K562 (cell line): ENCODE results near the gene PHKB. TPM values are rescaled to one million over a fixed set of nuclear protein-coding genes. Genes with fewer than 3 reads are reported as not detected.

Source experiments
- ATAC-seq: fragments of 200-7000 bp; cut with Tn5 transposase; 3 replicates; pipeline ENCODE4 v1.9.1; 2020; ENCODE audit warnings: moderate library complexity
- BruUV-seq: library from RNA; stranded (reverse); fragments of 400-500 nt; replicated peaks from 2 replicates; lab custom pipeline; 2021; lab: Mats Ljungman, UMichigan
- CTCF ChIA-PET: fragments of 300-600 bp; formaldehyde crosslinking; extraction: SDS; loops from one replicate; lab custom pipeline; 2021; ENCODE audit warnings: low intra/inter-chr PET ratio; lab: Yijun Ruan, JAX
- POLR2A ChIA-PET: fragments of 300-600, 350-650 bp; sonication (Branson Sonifier 250); formaldehyde crosslinking; extraction: SDS; loops from one replicate; lab custom pipeline; 2021; ENCODE audit warnings: antibody characterized with exemption, inconsistent platforms; lab: Yijun Ruan, JAX
- DNase-seq, 4 experiments: peaks; one replicate each; pipeline versions ENCODE4 v3.0.0 to v3.0.0-alpha.2; 2011 to 2018; ENCODE audit warnings: low spot score in 3 of 4, mixed read lengths in 3 of 4; ENCODE audit errors: extremely low read depth in 1 of 4
- FAIRE-seq: peaks from 2 replicates; lab custom pipeline; 2011; peaks lifted over from hg19 to GRCh38; lab: Jason Lieb, UNC
- H2AFZ ChIP-seq: 2 replicates; pipeline ENCODE4 v1.6.0; 2011; ENCODE audit warnings: low read depth, low read length, control low read depth, inconsistent platforms
- H3K27ac ChIP-seq: fragments of 200-600 bp; 3 replicates; pipeline ENCODE4 v1.8.0; 2011; ENCODE audit warnings: low read depth, mild to moderate bottlenecking, control low read depth, inconsistent platforms, low read length, moderate library complexity, mixed read lengths; ENCODE audit errors: extremely low read depth
- H3K27me3 ChIP-seq, 2 experiments: fragments of 300-600 bp in 1 of 2; 2 replicates in 1 of 2; 3 replicates in 1 of 2; pipeline versions ENCODE4 v1.6.0 to v1.8.0; 2011; ENCODE audit warnings: inconsistent platforms in 2 of 2, low read length in 2 of 2, mild to moderate bottlenecking in 1 of 2, mixed read lengths in 1 of 2, moderate library complexity in 1 of 2; ENCODE audit not compliant: control insufficient read depth in 2 of 2, insufficient read depth in 2 of 2
- H3K36me3 ChIP-seq: fragments of 300-600 bp; 3 replicates; pipeline ENCODE4 v1.8.0; 2011; ENCODE audit warnings: mild to moderate bottlenecking, low read length, inconsistent platforms; ENCODE audit not compliant: control insufficient read depth, insufficient read depth
- H3K4me1 ChIP-seq, 2 experiments: fragments of 200-600 bp in 1 of 2; replicated peaks in 1 of 2; 2 replicates in 1 of 2; 3 replicates in 1 of 2; pipeline versions ENCODE4 v1.5.1 to v1.8.0; 2011; ENCODE audit warnings: inconsistent platforms in 2 of 2, low read length in 2 of 2, mild to moderate bottlenecking in 1 of 2, mixed read lengths in 1 of 2, moderate library complexity in 1 of 2; ENCODE audit not compliant: control insufficient read depth in 2 of 2, insufficient read depth in 2 of 2
- H3K4me2 ChIP-seq: 2 replicates; pipeline ENCODE4 v1.6.1; 2011; ENCODE audit warnings: low read length, control low read depth, inconsistent platforms, mixed read lengths; ENCODE audit not compliant: insufficient read depth
- H3K4me3 ChIP-seq: fragments of 200-600 bp; sonication (generic), shearing (Covaris generic); 2 replicates; pipeline ENCODE4 v1.5.1; 2016; ENCODE audit warnings: control low read depth, inconsistent platforms
- H3K79me2 ChIP-seq: fragments of 200-600 bp; 3 replicates; pipeline ENCODE4 v1.8.0; 2011; ENCODE audit warnings: low read length, inconsistent platforms; ENCODE audit not compliant: control insufficient read depth, insufficient read depth
- H3K9ac ChIP-seq, 2 experiments: 2 replicates each; pipeline versions ENCODE4 v1.6.0 to v1.6.1; 2011; ENCODE audit warnings: low read depth in 2 of 2, low read length in 2 of 2, control low read depth in 1 of 2, inconsistent platforms in 1 of 2, mild to moderate bottlenecking in 1 of 2, mixed read lengths in 1 of 2; ENCODE audit not compliant: insufficient read depth in 1 of 2
- H3K9me1 ChIP-seq: one replicate; pipeline ENCODE4 v1.6.0; 2011; ENCODE audit warnings: inconsistent platforms, mild to moderate bottlenecking, low read length, moderate library complexity; ENCODE audit not compliant: control insufficient read depth, insufficient read depth
- H3K9me3 ChIP-seq: replicated peaks from 2 replicates; pipeline ENCODE4 v1.5.1; 2011; ENCODE audit warnings: low read depth, low read length, inconsistent platforms; ENCODE audit not compliant: control insufficient read depth, insufficient read depth
- H4K20me1 ChIP-seq: replicated peaks from 2 replicates; pipeline ENCODE4 v1.6.1; 2011; ENCODE audit warnings: low read length, inconsistent platforms, mixed read lengths; ENCODE audit not compliant: control insufficient read depth, insufficient read depth
- COPS2 ChIP-seq: fragments of 450-650 bp; conservative IDR thresholded peaks from 2 replicates; pipeline ENCODE4 v1.6.1; 2016; ENCODE audit warnings: mild to moderate bottlenecking, moderate library complexity
- FOXM1 ChIP-seq, 2 experiments: fragments of 450-650 bp in 1 of 2; sonication (generic) in 1 of 2; formaldehyde crosslinking in 1 of 2; IDR thresholded peaks; 2 replicates each; pipeline versions ENCODE4 v1.6.1 to v1.9.0; 2017 to 2022; ENCODE audit warnings: low read depth in 2 of 2, mild to moderate bottlenecking in 2 of 2, missing genetic modification reagents in 1 of 2, moderate library complexity in 1 of 2
- HSF4 ChIP-seq: fragments of 250-450 bp; sonication (Bioruptor Pico); IDR thresholded peaks from 2 replicates; pipeline ENCODE4 v2.1.2; 2022; ENCODE audit warnings: mild to moderate bottlenecking, moderate library complexity, borderline replicate concordance
- JUNB ChIP-seq: fragments of 450-650 bp; formaldehyde crosslinking; conservative IDR thresholded peaks from 2 replicates; pipeline ENCODE4 v1.4.0; 2020; ENCODE audit warnings: mild to moderate bottlenecking
- L3MBTL2 ChIP-seq: fragments of 450-650 bp; IDR thresholded peaks from 2 replicates; pipeline ENCODE4 v1.6.1; 2016; ENCODE audit warnings: mild to moderate bottlenecking, moderate library complexity
- MEIS2 ChIP-seq: fragments of 450-650 bp; IDR thresholded peaks from 2 replicates; pipeline ENCODE4 v1.6.1; 2014; ENCODE audit warnings: mild to moderate bottlenecking; ENCODE audit not compliant: partially characterized antibody
- MTA1 ChIP-seq: fragments of 450-650 bp; IDR thresholded peaks from 2 replicates; pipeline ENCODE4 v1.6.1; 2017; ENCODE audit warnings: borderline replicate concordance
- NCOR1 ChIP-seq: fragments of 450-650 bp; IDR thresholded peaks from 2 replicates; pipeline ENCODE4 v1.6.1; 2016; ENCODE audit warnings: mild to moderate bottlenecking, moderate library complexity
- NUFIP1 ChIP-seq: fragments of 450-650 bp; IDR thresholded peaks from 2 replicates; pipeline ENCODE4 v1.6.1; 2018; ENCODE audit not compliant: partially characterized antibody
- PURB ChIP-seq: sonication (generic); formaldehyde crosslinking; IDR thresholded peaks from 2 replicates; pipeline ENCODE4 v1.9.0; 2021; ENCODE audit warnings: low read depth, mild to moderate bottlenecking, missing genetic modification reagents
- STAG1 ChIP-seq: sonication (generic); formaldehyde crosslinking; IDR thresholded peaks from 2 replicates; pipeline ENCODE4 v1.5.0; 2020; ENCODE audit warnings: missing genetic modification reagents, borderline replicate concordance
- TAF15 ChIP-seq: fragments of 200-400 bp; formaldehyde crosslinking; IDR thresholded peaks from 2 replicates; pipeline ENCODE4 v1.6.1; 2017; ENCODE audit warnings: mild to moderate bottlenecking, low read depth, low read length, moderate library complexity
- TAF9B ChIP-seq: fragments of 450-650 bp; IDR thresholded peaks from 2 replicates; pipeline ENCODE4 v1.6.1; 2018; ENCODE audit warnings: mild to moderate bottlenecking; ENCODE audit not compliant: partially characterized antibody
- ZNF586 ChIP-seq: fragments of 450-650 bp; formaldehyde crosslinking; conservative IDR thresholded peaks from 2 replicates; pipeline ENCODE4 v1.4.0; 2020; ENCODE audit warnings: mild to moderate bottlenecking, moderate library complexity
- ZNF589 ChIP-seq: fragments of 200-800 bp; sonication (Bioruptor generic); IDR thresholded peaks from 2 replicates; pipeline ENCODE4 v1.6.1; 2016; ENCODE audit warnings: low read depth, missing genetic modification characterization, missing compliant biosample characterization
- WGBS: fragments of 100-300 bp; shearing (Covaris generic); methylation state at CpG from one replicate; pipeline ENCODE4 v1.1.6; 2016; ENCODE audit warnings: low coverage, mixed read lengths; ENCODE audit not compliant: insufficient coverage; ENCODE audit errors: missing lambda C conversion rate; 5-methylcytosine and 5-hydroxymethylcytosine counted together
- in situ Hi-C: fragments of 300-500 bp; cut with MboI; formaldehyde crosslinking; loops from 4 replicates; pipeline ENCODE4 v1.15.0; 2018; ENCODE audit warnings: inconsistent platforms, mixed read lengths
- intact Hi-C: fragments of 100-400 bp; cut with micrococcal nuclease; formaldehyde crosslinking; loops from 2 replicates; pipeline ENCODE4 v1.14.2; 2022
- polyA plus RNA-seq, 8 experiments: library from polyadenylated mRNA; depleted of rRNA in 4 of 8; stranded (reverse) in 5 of 8; unstranded in 3 of 8; fragments of >200 nt; fragmentation: Nextera tagmentation in 2 of 8; fragmentation: Illumina TruSeq in 1 of 8; extraction: Ambion mirVana in 2 of 8; extraction: Trizol in 1 of 8; gene quantifications; 2 replicates each; pipeline versions ENCODE4 v1.2.1 to v1.2.3, GENCODE V29; 2011 to 2014; ENCODE audit warnings: inconsistent platforms in 1 of 8, missing spikeins in 1 of 8
- total RNA-seq, 7 experiments: library from RNA; depleted of rRNA in 6 of 7; stranded (reverse); fragments of >200 nt in 6 of 7; fragmentation: Illumina TruSeq in 2 of 7; extraction: Trizol in 2 of 7; gene quantifications; 2 replicates each; pipeline versions ENCODE4 v1.2.1 to v1.2.3, GENCODE V29; 2011 to 2021; ENCODE audit warnings: low replicate concordance in 1 of 7
- TF ChIP-seq, protein P1 (sequence below): sonication (generic); formaldehyde crosslinking; IDR thresholded peaks from 2 replicates; pipeline ENCODE4 v1.8.1; 2023; ENCODE audit warnings: mild to moderate bottlenecking, missing genetic modification reagents
- TF ChIP-seq, protein P2 (sequence below): fragments of 450-650 bp; IDR thresholded peaks from 2 replicates; pipeline ENCODE4 v1.7.1; 2018; ENCODE audit warnings: mild to moderate bottlenecking, low read depth; ENCODE audit not compliant: partially characterized antibody

The PHKB gene
- total and polyA plus RNA-seq, 9 of the 15 experiments (the other 6 are each of a cell fraction or from before 2014, with no cell fraction given): 24.7 to 92.3 (median 67.0) TPM

DNA sequence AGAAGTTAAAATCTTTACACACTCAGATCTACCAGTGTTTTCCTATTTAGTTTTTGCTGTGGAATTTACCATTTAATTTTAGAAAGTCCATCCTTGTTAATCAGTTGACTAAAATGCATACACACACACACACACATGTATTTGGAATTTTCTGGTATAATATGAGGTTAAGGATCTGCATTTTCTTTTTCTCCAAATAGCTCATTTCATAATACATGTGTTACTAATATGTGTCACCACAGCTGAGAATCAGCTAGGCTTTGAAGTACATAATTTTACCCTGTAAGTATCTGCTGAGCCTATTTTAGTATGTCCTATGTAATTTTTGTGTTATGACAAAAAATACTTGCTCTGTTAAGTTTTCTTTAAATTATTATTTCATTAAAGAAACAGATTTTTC lies 143.2 kb downstream of the PHKB start (continued):
- TF ChIP-seq, protein P1, sequence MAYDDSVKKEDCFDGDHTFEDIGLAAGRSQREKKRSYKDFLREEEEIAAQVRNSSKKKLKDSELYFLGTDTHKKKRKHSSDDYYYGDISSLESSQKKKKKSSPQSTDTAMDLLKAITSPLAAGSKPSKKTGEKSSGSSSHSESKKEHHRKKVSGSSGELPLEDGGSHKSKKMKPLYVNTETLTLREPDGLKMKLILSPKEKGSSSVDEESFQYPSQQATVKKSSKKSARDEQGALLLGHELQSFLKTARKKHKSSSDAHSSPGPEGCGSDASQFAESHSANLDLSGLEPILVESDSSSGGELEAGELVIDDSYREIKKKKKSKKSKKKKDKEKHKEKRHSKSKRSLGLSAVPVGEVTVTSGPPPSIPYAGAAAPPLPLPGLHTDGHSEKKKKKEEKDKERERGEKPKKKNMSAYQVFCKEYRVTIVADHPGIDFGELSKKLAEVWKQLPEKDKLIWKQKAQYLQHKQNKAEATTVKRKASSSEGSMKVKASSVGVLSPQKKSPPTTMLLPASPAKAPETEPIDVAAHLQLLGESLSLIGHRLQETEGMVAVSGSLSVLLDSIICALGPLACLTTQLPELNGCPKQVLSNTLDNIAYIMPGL (CRISPR knock-in tag): no peak
- TF ChIP-seq ZNF586 (CRISPR knock-in tag) (no peak), STAG1 (CRISPR knock-in tag) (no peak)

DNA sequence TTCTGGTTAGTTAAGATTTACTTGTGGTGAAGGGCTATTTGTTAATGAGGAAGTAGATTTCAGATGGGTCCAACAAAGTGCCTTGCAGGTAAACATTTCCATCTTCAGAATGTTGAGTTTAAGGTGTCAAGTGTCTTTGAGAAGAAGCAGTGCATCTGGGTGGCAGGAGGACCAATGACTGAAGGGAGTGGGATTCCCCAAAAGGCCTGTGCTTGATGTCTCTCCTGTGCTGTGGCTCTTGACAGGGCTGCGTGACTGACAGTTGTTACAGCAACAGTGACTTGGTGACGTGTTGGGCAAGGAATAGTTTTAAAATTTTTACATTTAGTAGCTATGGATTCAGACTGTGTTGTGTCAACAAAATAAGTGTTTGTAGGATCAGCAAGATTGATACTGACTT lies 149.9 kb downstream of the PHKB start:
- CTCF ChIA-PET: no interaction called here

More for the DNA sequence above, 149.9 kb downstream of the PHKB start:
- DNase-seq (no peak), ATAC-seq (no peak), FAIRE-seq (no peak)
- intact Hi-C loops (no loop called here), in situ Hi-C loops (no loop called here)
- H3K4me1 ChIP-seq: no peaks in the 10 kb centered on the region
- no peak overlapping the region for H3K4me3 ChIP-seq
- no peaks in the 10 kb centered on the region for H4K20me1 ChIP-seq
- BruUV-seq: no TSS peak
- no peaks in the 10 kb centered on the region for H3K9me3 ChIP-seq
- H3K9me1 ChIP-seq: no peaks in the 10 kb centered on the region
- H2AFZ ChIP-seq: no peak overlapping the region
- no peak overlapping the region for H3K9ac ChIP-seq
- 96% methylated on average over 2 of the region's 2 CpGs for WGBS
- TF ChIP-seq NUFIP1: no peak
- no peak for TF ChIP-seq TAF15
- no peak for TF ChIP-seq L3MBTL2
- TF ChIP-seq JUNB: no peak
- TF ChIP-seq COPS2: no peak
- no peak for TF ChIP-seq ZNF589 (CRISPR knock-in tag)
- TF ChIP-seq TAF9B: no peak
- TF ChIP-seq PURB (CRISPR knock-in tag): no peak
- no peak for TF ChIP-seq MEIS2
- TF ChIP-seq, protein P2, sequence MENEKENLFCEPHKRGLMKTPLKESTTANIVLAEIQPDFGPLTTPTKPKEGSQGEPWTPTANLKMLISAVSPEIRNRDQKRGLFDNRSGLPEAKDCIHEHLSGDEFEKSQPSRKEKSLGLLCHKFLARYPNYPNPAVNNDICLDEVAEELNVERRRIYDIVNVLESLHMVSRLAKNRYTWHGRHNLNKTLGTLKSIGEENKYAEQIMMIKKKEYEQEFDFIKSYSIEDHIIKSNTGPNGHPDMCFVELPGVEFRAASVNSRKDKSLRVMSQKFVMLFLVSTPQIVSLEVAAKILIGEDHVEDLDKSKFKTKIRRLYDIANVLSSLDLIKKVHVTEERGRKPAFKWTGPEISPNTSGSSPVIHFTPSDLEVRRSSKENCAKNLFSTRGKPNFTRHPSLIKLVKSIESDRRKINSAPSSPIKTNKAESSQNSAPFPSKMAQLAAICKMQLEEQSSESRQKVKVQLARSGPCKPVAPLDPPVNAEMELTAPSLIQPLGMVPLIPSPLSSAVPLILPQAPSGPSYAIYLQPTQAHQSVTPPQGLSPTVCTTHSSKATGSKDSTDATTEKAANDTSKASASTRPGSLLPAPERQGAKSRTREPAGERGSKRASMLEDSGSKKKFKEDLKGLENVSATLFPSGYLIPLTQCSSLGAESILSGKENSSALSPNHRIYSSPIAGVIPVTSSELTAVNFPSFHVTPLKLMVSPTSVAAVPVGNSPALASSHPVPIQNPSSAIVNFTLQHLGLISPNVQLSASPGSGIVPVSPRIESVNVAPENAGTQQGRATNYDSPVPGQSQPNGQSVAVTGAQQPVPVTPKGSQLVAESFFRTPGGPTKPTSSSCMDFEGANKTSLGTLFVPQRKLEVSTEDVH: no peak
- no peak for TF ChIP-seq MTA1
- no peak for TF ChIP-seq HSF4 (CRISPR knock-in tag)
- no peak for TF ChIP-seq NCOR1
- no peak for TF ChIP-seq FOXM1 (IDR thresholded peaks at IDR 0.05; ENCODE audit: low read depth)
- TF ChIP-seq FOXM1 (CRISPR knock-in tag; IDR thresholded peaks at IDR 0.05; ENCODE audit: low read depth): no peak
- POLR2A ChIA-PET: interaction anchor here (1.1 to 1.8 kb wide), 2 partner anchors 10 to 12 kb away, joined by 3 to 5 read pairs; no protein-coding TSS in a partner anchor
- H3K36me3 ChIP-seq: peaks cover 34% of the 10 kb centered on the region
- H3K27ac ChIP-seq: no peak overlapping the region
- H3K79me2 ChIP-seq: no peaks in the 10 kb centered on the region; the same call in 2 of the 3 replicates
- no peaks in the 10 kb centered on the region for H3K27me3 ChIP-seq
- no peak overlapping the region for H3K4me2 ChIP-seq
